Measurements from ENCODE around the gene HLA-DOB. TPM values are rescaled to one million over a fixed set of nuclear protein-coding genes. Genes with fewer than 3 reads are reported as not detected.

Gene HLA-DOB
- total and polyA plus RNA-seq, 2 donors (not counting 1 experiment from before 2014, with no cell fraction given) = under 0.01 to 0.49 TPM

DNA sequence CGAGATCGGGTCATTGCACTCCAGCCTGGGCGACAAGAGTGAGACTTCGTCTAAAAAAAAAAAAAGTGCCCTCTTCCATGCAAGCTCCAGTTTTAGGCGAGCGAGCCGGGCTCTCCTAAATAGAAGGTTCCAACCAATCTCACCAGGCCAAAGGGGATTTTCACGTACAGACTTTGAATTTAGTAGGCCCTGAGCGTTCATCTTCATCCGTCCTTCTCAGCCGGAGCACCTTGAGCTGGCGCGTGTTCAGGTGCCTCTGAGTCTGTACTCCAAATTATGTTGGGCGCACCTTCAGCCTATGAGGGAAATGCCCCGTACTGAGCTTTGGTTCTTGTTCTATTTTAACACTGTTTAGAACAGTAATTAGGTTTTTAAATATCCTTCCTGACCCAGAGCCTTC, 22.6 kb upstream of the HLA-DOB start:
- peaks cover 6% of the 10 kb centered on the region for H3K79me2 ChIP-seq (ENCODE audit: control insufficient read depth, insufficient read depth, low read length)
- H3K9me3 ChIP-seq (ENCODE audit: control insufficient read depth, insufficient read depth, low read depth, low read length) = no peaks in the 10 kb centered on the region
- H3K4me3 ChIP-seq (replicated peaks in 1 of 4; ENCODE audit: control extremely low read depth in 1 of 4, insufficient read depth in 1 of 4, low read depth in 3 of 4, low read length in 4 of 4) = no peak overlapping the region
- TF ChIP-seq, protein P1, sequence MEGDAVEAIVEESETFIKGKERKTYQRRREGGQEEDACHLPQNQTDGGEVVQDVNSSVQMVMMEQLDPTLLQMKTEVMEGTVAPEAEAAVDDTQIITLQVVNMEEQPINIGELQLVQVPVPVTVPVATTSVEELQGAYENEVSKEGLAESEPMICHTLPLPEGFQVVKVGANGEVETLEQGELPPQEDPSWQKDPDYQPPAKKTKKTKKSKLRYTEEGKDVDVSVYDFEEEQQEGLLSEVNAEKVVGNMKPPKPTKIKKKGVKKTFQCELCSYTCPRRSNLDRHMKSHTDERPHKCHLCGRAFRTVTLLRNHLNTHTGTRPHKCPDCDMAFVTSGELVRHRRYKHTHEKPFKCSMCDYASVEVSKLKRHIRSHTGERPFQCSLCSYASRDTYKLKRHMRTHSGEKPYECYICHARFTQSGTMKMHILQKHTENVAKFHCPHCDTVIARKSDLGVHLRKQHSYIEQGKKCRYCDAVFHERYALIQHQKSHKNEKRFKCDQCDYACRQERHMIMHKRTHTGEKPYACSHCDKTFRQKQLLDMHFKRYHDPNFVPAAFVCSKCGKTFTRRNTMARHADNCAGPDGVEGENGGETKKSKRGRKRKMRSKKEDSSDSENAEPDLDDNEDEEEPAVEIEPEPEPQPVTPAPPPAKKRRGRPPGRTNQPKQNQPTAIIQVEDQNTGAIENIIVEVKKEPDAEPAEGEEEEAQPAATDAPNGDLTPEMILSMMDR (conservative IDR thresholded peaks at IDR 0.05 in 1 of 2, IDR thresholded peaks at IDR 0.05 in 1 of 2; ENCODE audit: low read depth in 1 of 2, low read length in 2 of 2) = no peak
- no peak for TF ChIP-seq EZH2 (IDR thresholded peaks at IDR 0.05; ENCODE audit: low read length, missing control alignments)
- H2AFZ ChIP-seq (ENCODE audit: low read length) = no peak overlapping the region
- H3K36me3 ChIP-seq (ENCODE audit: control insufficient read depth, insufficient read depth, low read length) = peaks cover 8% of the 10 kb centered on the region
- H3K9ac ChIP-seq (ENCODE audit: insufficient read depth, low read length) = no peak overlapping the region
- no peak overlapping the region for H3K27ac ChIP-seq (ENCODE audit: insufficient read depth, low read length)
- no peaks in the 10 kb centered on the region for H4K20me1 ChIP-seq (ENCODE audit: control insufficient read depth, extremely low read depth, insufficient read depth, low read length)
- H3K4me2 ChIP-seq (ENCODE audit: extremely low read depth, insufficient read depth, low read length) = no peak overlapping the region
- H3K4me1 ChIP-seq (ENCODE audit: control insufficient read depth, extremely low read depth, insufficient read depth, low read length) = no peaks in the 10 kb centered on the region
- no peak for DNase-seq (ENCODE audit: low read depth in 2 of 2)
- no peaks in the 10 kb centered on the region for H3K27me3 ChIP-seq (ENCODE audit: control insufficient read depth, insufficient read depth, low read length)

DNA sequence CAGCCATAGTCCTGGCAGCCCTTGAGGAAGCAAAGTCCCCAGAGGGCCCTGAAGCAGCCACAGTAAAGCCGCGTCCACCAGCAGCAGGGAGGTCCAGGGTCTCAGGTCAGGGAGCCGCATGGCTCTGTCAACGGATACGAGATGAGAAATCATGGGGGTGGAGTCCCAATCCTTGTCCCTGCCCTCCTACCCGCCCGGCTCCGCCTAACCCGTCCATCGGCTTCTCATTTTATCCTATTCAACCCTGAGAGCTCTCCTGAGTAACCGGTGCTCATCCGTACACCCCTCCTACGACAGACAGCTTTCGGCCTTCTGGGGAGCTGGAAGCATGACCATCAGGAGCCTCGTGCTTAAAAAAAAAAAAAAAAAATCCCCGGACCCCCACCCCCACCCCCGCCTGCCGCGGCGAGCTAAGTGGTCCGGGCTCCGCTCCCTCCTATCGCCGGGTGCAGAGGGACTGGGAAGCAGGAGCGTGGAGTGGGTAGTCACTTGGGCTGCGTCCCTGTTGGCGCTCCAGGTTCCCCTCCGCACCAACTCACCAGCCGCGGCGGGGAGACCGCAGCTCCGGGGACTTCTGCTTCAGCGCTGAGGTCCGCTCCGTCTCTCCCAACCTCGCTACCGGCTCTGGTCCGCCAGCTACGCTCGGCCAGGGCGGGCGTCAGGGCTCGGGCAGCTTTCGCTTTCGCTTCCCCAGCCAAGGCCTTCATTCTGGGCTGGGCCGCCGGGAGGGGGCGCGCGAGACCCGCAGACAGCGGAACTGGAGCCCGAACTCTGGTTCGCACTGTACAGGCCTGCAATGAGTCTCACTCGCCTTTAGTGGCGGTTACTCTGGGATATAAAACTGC, 21.5 kb upstream of the HLA-DOB start, which contains the start of gene TAP2:
Gene TAP2, minus strand, starts transcription at position 626 of the 845 bp plus-strand sequence. Its CDS starts 506 bp downstream, at position 120.
- no peaks in the 10 kb centered on the region for H3K9me3 ChIP-seq (ENCODE audit: control insufficient read depth, insufficient read depth, low read depth, low read length)
- peak within 1 kb of the TSS; percentile 98 for H3K4me2 ChIP-seq (ENCODE audit: extremely low read depth, insufficient read depth, low read length)
- H4K20me1 ChIP-seq (ENCODE audit: control insufficient read depth, extremely low read depth, insufficient read depth, low read length) = no peaks in the 10 kb centered on the region
- no peaks in the 10 kb centered on the region for H3K4me1 ChIP-seq (ENCODE audit: control insufficient read depth, extremely low read depth, insufficient read depth, low read length)
- peaks cover 3% of the 10 kb centered on the region for H3K79me2 ChIP-seq (ENCODE audit: control insufficient read depth, insufficient read depth, low read length)
- TF ChIP-seq EZH2 (IDR thresholded peaks at IDR 0.05; ENCODE audit: low read length, missing control alignments) = no peak
- TF ChIP-seq, protein P1 (conservative IDR thresholded peaks at IDR 0.05 in 1 of 2, IDR thresholded peaks at IDR 0.05 in 1 of 2; ENCODE audit: low read depth in 1 of 2, low read length in 2 of 2) = peak; percentile 88 to 94
- peak within 1 kb of the TSS; percentile 90 for H3K27ac ChIP-seq (ENCODE audit: insufficient read depth, low read length)
- peak within 1 kb of the TSS; percentile 78 to 88 (median 78) for H3K4me3 ChIP-seq (replicated peaks in 1 of 4; ENCODE audit: control extremely low read depth in 1 of 4, insufficient read depth in 1 of 4, low read depth in 3 of 4, low read length in 4 of 4)
- peaks cover 10% of the 10 kb centered on the region for H3K36me3 ChIP-seq (ENCODE audit: control insufficient read depth, insufficient read depth, low read length)
- H3K9ac ChIP-seq (ENCODE audit: insufficient read depth, low read length) = peak within 1 kb of the TSS; percentile 91
- peak; percentile 85 to 92 for DNase-seq (ENCODE audit: low read depth in 2 of 2)
- no peaks in the 10 kb centered on the region for H3K27me3 ChIP-seq (ENCODE audit: control insufficient read depth, insufficient read depth, low read length)
- peak within 1 kb of the TSS; percentile 88 for H2AFZ ChIP-seq (ENCODE audit: low read length)

GRCh38 chr6:32837651-32838113, 20.9 kb upstream of the HLA-DOB start:
- TF ChIP-seq, protein P1 (conservative IDR thresholded peaks at IDR 0.05 in 1 of 2, IDR thresholded peaks at IDR 0.05 in 1 of 2; ENCODE audit: low read depth in 1 of 2, low read length in 2 of 2) = no peak
- TF ChIP-seq EZH2 (IDR thresholded peaks at IDR 0.05; ENCODE audit: low read length, missing control alignments) = no peak
- H4K20me1 ChIP-seq (ENCODE audit: control insufficient read depth, extremely low read depth, insufficient read depth, low read length) = no peaks in the 10 kb centered on the region
- no peaks in the 10 kb centered on the region for H3K27me3 ChIP-seq (ENCODE audit: control insufficient read depth, insufficient read depth, low read length)
- no peaks in the 10 kb centered on the region for H3K4me1 ChIP-seq (ENCODE audit: control insufficient read depth, extremely low read depth, insufficient read depth, low read length)
- H3K79me2 ChIP-seq (ENCODE audit: control insufficient read depth, insufficient read depth, low read length) = peaks cover 3% of the 10 kb centered on the region
- H2AFZ ChIP-seq (ENCODE audit: low read length) = peak overlapping the region; percentile 88
- H3K4me2 ChIP-seq (ENCODE audit: extremely low read depth, insufficient read depth, low read length) = peak overlapping the region; percentile 98
- H3K27ac ChIP-seq (ENCODE audit: insufficient read depth, low read length) = peak overlapping the region; percentile 90
- DNase-seq (ENCODE audit: low read depth in 2 of 2) = peak in 1 of 2 donors; percentile 42
- H3K4me3 ChIP-seq (replicated peaks in 1 of 4; ENCODE audit: control extremely low read depth in 1 of 4, insufficient read depth in 1 of 4, low read depth in 3 of 4, low read length in 4 of 4) = peak overlapping the region; percentile 78 to 88 (median 78)
- H3K9me3 ChIP-seq (ENCODE audit: control insufficient read depth, insufficient read depth, low read depth, low read length) = no peaks in the 10 kb centered on the region
- peak overlapping the region; percentile 51 for H3K9ac ChIP-seq (ENCODE audit: insufficient read depth, low read length)
- H3K36me3 ChIP-seq (ENCODE audit: control insufficient read depth, insufficient read depth, low read length) = peaks cover 10% of the 10 kb centered on the region
